ENCODE results near the gene ITK. TPM values are rescaled to one million over a fixed set of nuclear protein-coding genes. Genes with fewer than 3 reads are reported as not detected.

The ITK gene
- total RNA-seq, result under 1 TPM; 0.33 to 0.90 TPM

GRCh38 chr5:157180374-157181264 lies at the start of gene ITK:
TSS of gene ITK (plus strand) at chr5:157180840. CDS start at chr5:157180978, 138 bp downstream.
- H3K9me3 ChIP-seq, result no peaks in the 10 kb centered on the region
- peak; percentile 13 for DNase-seq (ENCODE audit: low spot score)
- no peak within 1 kb of the TSS for H3K27ac ChIP-seq
- no peak within 1 kb of the TSS for H3K4me3 ChIP-seq
- H3K27me3 ChIP-seq, result no peaks in the 10 kb centered on the region
- H3K4me1 ChIP-seq, result no peaks in the 10 kb centered on the region
- TF ChIP-seq, protein P1, sequence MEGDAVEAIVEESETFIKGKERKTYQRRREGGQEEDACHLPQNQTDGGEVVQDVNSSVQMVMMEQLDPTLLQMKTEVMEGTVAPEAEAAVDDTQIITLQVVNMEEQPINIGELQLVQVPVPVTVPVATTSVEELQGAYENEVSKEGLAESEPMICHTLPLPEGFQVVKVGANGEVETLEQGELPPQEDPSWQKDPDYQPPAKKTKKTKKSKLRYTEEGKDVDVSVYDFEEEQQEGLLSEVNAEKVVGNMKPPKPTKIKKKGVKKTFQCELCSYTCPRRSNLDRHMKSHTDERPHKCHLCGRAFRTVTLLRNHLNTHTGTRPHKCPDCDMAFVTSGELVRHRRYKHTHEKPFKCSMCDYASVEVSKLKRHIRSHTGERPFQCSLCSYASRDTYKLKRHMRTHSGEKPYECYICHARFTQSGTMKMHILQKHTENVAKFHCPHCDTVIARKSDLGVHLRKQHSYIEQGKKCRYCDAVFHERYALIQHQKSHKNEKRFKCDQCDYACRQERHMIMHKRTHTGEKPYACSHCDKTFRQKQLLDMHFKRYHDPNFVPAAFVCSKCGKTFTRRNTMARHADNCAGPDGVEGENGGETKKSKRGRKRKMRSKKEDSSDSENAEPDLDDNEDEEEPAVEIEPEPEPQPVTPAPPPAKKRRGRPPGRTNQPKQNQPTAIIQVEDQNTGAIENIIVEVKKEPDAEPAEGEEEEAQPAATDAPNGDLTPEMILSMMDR (IDR thresholded peaks at IDR 0.05), result no peak
- no peaks in the 10 kb centered on the region for H3K36me3 ChIP-seq

DNA sequence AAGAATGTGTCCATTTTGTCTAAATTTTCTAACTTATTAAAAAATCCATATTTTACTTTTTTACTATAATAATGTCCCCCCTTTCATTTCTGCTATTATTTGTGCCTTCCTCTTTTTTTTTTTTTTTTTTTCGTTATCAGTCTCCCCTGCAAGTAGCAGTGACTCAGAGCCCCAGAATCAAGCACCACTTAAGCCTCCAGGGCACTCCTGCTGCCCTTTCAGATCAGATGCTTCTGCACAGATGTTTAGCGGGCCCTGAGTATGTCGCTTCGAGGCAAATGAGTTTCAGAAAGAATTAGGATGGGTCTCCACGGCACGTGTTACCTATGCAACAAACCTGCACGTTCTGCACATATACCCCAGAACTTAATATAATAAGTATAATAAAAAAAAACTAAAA lies 49.7 kb upstream of the ITK start:
- no peak for DNase-seq (ENCODE audit: low spot score)
- H3K9me3 ChIP-seq, result no peaks in the 10 kb centered on the region
- H3K4me1 ChIP-seq, result peaks cover 0 to 4% of the 10 kb centered on the region in 2 donors
- TF ChIP-seq, protein P1 (IDR thresholded peaks at IDR 0.05), result no peak
- H3K27ac ChIP-seq, result no peak overlapping the region
- no peaks in the 10 kb centered on the region for H3K27me3 ChIP-seq
- H3K4me3 ChIP-seq, result no peak overlapping the region
- no peaks in the 10 kb centered on the region for H3K36me3 ChIP-seq

DNA sequence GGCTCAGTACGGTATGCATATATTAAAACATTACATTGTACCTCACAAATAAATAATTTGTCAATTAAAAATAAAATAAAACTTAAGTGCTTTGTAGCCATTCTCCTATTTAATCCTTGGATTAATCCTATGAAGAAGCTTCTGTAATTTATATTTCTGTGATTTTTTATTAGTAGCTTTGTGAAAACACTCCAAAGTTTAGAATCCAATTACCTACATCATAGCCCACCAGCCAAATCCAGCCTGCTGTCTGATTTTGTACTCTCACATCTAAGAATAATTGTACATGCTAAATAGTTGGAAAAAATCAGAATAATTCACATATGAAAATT lies 48.4 kb upstream of the ITK start:
- Histone ChIP-seq H3K9me3 (no peaks in the 10 kb centered on the region), H3K4me3 (no peak overlapping the region), H3K36me3 (peaks cover 5% of the 10 kb centered on the region), H3K4me1 (peaks cover 0 to 4% of the 10 kb centered on the region in 2 donors), H3K27ac (no peak overlapping the region), H3K27me3 (no peaks in the 10 kb centered on the region)
- no peak for DNase-seq (ENCODE audit: low spot score)
- TF ChIP-seq, protein P1 (IDR thresholded peaks at IDR 0.05), result no peak

- H3K27me3 ChIP-seq, result no peaks in the 10 kb centered on the region
- H3K4me1 ChIP-seq, result peaks cover 0 to 13% of the 10 kb centered on the region in 2 donors
- H3K4me3 ChIP-seq, result no peak overlapping the region
- no peak for DNase-seq (ENCODE audit: low spot score)
- H3K27ac ChIP-seq, result no peak overlapping the region
- H3K9me3 ChIP-seq, result no peaks in the 10 kb centered on the region
- TF ChIP-seq, protein P1 (IDR thresholded peaks at IDR 0.05), result no peak
- peaks cover 26% of the 10 kb centered on the region for H3K36me3 ChIP-seq
Measured at GRCh38 chr5:157137691-157138090, 42.9 kb upstream of the ITK start.

GRCh38 chr5:157142317-157143126 lies 38.1 kb upstream of the ITK start, which contains the start of gene MED7:
TSS of gene MED7 (minus strand) at chr5:157142865. CDS start at chr5:157139431, 3,434 bp downstream.
- TF ChIP-seq, protein P1 (IDR thresholded peaks at IDR 0.05), result no peak

More at GRCh38 chr5:157142317-157143126, 38.1 kb upstream of the ITK start, which contains the start of gene MED7:
- peak within 1 kb of the TSS; percentile 68 to 99 for H3K4me3 ChIP-seq
- H3K4me1 ChIP-seq, result peaks cover 0 to 13% of the 10 kb centered on the region in 2 donors
- H3K27ac ChIP-seq, result peak within 1 kb of the TSS; percentile 85 to 93
- DNase-seq (ENCODE audit: low spot score), result peak; percentile 97
- H3K9me3 ChIP-seq, result no peaks in the 10 kb centered on the region
- H3K27me3 ChIP-seq, result no peaks in the 10 kb centered on the region
- H3K36me3 ChIP-seq, result peaks cover 18% of the 10 kb centered on the region
